T-cell (primary cell): ENCODE measurements around the gene PTEN. TPM values are rescaled to one million over a fixed set of nuclear protein-coding genes. Genes with fewer than 3 reads are reported as not detected.
A peak's percentile ranks its signal among the peaks of the same experiment; 100 is the strongest.
"Not testable (repeated sequence)": the region's sequence is repeated elsewhere in the genome, so short reads cannot be mapped to it uniquely, and the experiment has no call there.

ENCODE experiments used
- ATAC-seq, 4 experiments: fragments of 200-7000 bp in 3 of 4; fragments of 150-1000 bp in 1 of 4; cut with Tn5 transposase; replicated peaks in 1 of 4; 1 replicate in 3 of 4; 2 replicates in 1 of 4; pipeline ENCODE4 v1.10.0; 2021; ENCODE audit warnings: moderate library complexity in 3 of 4, mild to moderate bottlenecking in 2 of 4, moderate number of reproducible peaks in 1 of 4
- CTCF ChIA-PET, 2 donors: fragments of 300-600 bp; sonication (Branson Sonifier 250); formaldehyde crosslinking; loops; one replicate each; lab custom pipeline; 2022; ENCODE audit warnings: antibody characterized with exemption in 2 of 2; lab: Charles Lee
- POLR2A ChIA-PET, 2 donors: fragments of 300-600 bp; sonication (Branson Sonifier 250); formaldehyde crosslinking; loops; one replicate each; lab custom pipeline; 2022; ENCODE audit warnings: antibody characterized with exemption in 2 of 2; lab: Charles Lee
- DNase-seq, 35 experiments: peaks; one replicate each; pipeline versions ENCODE4 v3.0.0 to v3.0.0-alpha.2; 2013 to 2023
- H3K27ac ChIP-seq: one replicate; pipeline ENCODE4 v1.5.1; 2013; ENCODE audit warnings: low read length
- H3K27me3 ChIP-seq, 2 experiments: replicated peaks in 1 of 2; 1 replicate in 1 of 2; 2 replicates in 1 of 2; pipeline versions ENCODE4 v1.6.1 to v1.7.0; 2013; ENCODE audit warnings: low read length in 1 of 2, mixed read lengths in 1 of 2; ENCODE audit not compliant: control insufficient read depth in 2 of 2, insufficient read depth in 2 of 2; ENCODE audit errors: extremely low read depth in 1 of 2
- H3K36me3 ChIP-seq, 2 donors: 1 replicate in 1 of 2; 2 replicates in 1 of 2; pipeline versions ENCODE4 v1.6.1 to v1.7.0; 2013; ENCODE audit warnings: low read length in 1 of 2; ENCODE audit not compliant: control insufficient read depth in 2 of 2, insufficient read depth in 1 of 2; ENCODE audit errors: extremely low read depth in 1 of 2
- H3K4me1 ChIP-seq, 2 experiments: 1 replicate in 1 of 2; 2 replicates in 1 of 2; pipeline versions ENCODE4 v1.6.1 to v1.7.0; 2013; ENCODE audit warnings: low read length in 2 of 2, mixed read lengths in 1 of 2; ENCODE audit not compliant: insufficient read depth in 2 of 2, control insufficient read depth in 1 of 2; ENCODE audit errors: extremely low read depth in 1 of 2
- H3K4me3 ChIP-seq, 2 donors: 1 replicate in 1 of 2; 2 replicates in 1 of 2; pipeline versions ENCODE4 v1.5.1 to v1.7.0; 2013; ENCODE audit warnings: mild to moderate bottlenecking in 2 of 2, low read length in 1 of 2, moderate library complexity in 1 of 2; ENCODE audit not compliant: control insufficient read depth in 1 of 2; ENCODE audit errors: extremely low read depth in 1 of 2
- H3K9me3 ChIP-seq: 2 replicates; pipeline ENCODE4 v1.7.0; 2013
- H3K27ac Mint-ChIP-seq, 2 donors: one replicate each; pipeline ENCODE4 v1.8.0; 2020 to 2021; ENCODE audit warnings: mild to moderate bottlenecking in 2 of 2, mixed read lengths in 2 of 2
- H3K27me3 Mint-ChIP-seq, 2 donors: one replicate each; pipeline ENCODE4 v1.8.0; 2021 to 2022; ENCODE audit warnings: mixed read lengths in 2 of 2
- H3K36me3 Mint-ChIP-seq: one replicate; pipeline ENCODE4 v1.8.0; 2021; ENCODE audit warnings: mixed read lengths
- H3K4me1 Mint-ChIP-seq, 3 donors: one replicate each; pipeline ENCODE4 v1.8.0; 2020 to 2022; ENCODE audit warnings: mixed read lengths in 3 of 3, mild to moderate bottlenecking in 1 of 3
- H3K4me3 Mint-ChIP-seq, 3 donors: one replicate each; pipeline ENCODE4 v1.8.0; 2020 to 2022; ENCODE audit warnings: mild to moderate bottlenecking in 3 of 3, mixed read lengths in 3 of 3, moderate library complexity in 3 of 3
- H3K9me3 Mint-ChIP-seq, 3 donors: one replicate each; pipeline ENCODE4 v1.8.0; 2020 to 2022; ENCODE audit warnings: mixed read lengths in 3 of 3
- WGBS: methylation state at CpG from one replicate; pipeline ENCODE4 v1.1.5; 2013; ENCODE audit warnings: missing lambda C conversion rate; ENCODE audit not compliant: insufficient coverage; 5-methylcytosine and 5-hydroxymethylcytosine counted together
- total RNA-seq, 35 experiments: library from RNA in 6 of 35; stranded (reverse) in 6 of 35; fragments of 120-200 nt in 1 of 35; gene quantifications; one replicate each; pipeline versions ENCODE4 v1.2.1 to v1.2.4 and lab custom pipeline; 2013 to 2026

Gene PTEN
- total RNA-seq, 5 donors from 2014 or later (not counting 1 experiment from before 2014, with no cell fraction given) = 59.9 to 98.7 (median 66.9) TPM

- H3K27me3 Mint-ChIP-seq = no peaks in the 10 kb centered on the region
- 0% methylated on average over 3 of the region's 16 CpGs for WGBS
- H3K4me1 Mint-ChIP-seq = peaks cover 53 to 74% (median 54%) of the 10 kb centered on the region in 3 donors
- H3K4me1 ChIP-seq = peaks cover 16 to 30% of the 10 kb centered on the region in 2 experiments
- no peaks in the 10 kb centered on the region for H3K36me3 ChIP-seq
- peaks cover 11% of the 10 kb centered on the region for H3K36me3 Mint-ChIP-seq
- peak overlapping the region; percentile 84 to 90 for H3K27ac Mint-ChIP-seq
- ChIA-PET POLR2A (interaction anchor here in 1 of 2 donors (0.5 to 0.6 kb wide), 2 partner anchors 49 to 60 kb away, joined by 3 to 4 read pairs; no protein-coding TSS in a partner anchor), CTCF (interaction anchor here in 1 of 2 donors (1.4 kb wide), 1 partner anchor 73 kb away, joined by 4 read pairs; no protein-coding TSS in a partner anchor)
- H3K9me3 Mint-ChIP-seq = no peaks in the 10 kb centered on the region
- H3K4me3 ChIP-seq = peak overlapping the region; percentile 71 to 93
- H3K27me3 ChIP-seq = no peaks in the 10 kb centered on the region
- no peaks in the 10 kb centered on the region for H3K9me3 ChIP-seq
- DNase-seq (peak in 1 of 35 experiments; percentile 32), ATAC-seq (no peak)
- H3K4me3 Mint-ChIP-seq = peak overlapping the region; percentile 95 to 97 (median 95)
- H3K27ac ChIP-seq = peak overlapping the region; percentile 29
These were observed 1.2 kb downstream of the PTEN start for GRCh38 chr10:87864496-87865059.

DNA sequence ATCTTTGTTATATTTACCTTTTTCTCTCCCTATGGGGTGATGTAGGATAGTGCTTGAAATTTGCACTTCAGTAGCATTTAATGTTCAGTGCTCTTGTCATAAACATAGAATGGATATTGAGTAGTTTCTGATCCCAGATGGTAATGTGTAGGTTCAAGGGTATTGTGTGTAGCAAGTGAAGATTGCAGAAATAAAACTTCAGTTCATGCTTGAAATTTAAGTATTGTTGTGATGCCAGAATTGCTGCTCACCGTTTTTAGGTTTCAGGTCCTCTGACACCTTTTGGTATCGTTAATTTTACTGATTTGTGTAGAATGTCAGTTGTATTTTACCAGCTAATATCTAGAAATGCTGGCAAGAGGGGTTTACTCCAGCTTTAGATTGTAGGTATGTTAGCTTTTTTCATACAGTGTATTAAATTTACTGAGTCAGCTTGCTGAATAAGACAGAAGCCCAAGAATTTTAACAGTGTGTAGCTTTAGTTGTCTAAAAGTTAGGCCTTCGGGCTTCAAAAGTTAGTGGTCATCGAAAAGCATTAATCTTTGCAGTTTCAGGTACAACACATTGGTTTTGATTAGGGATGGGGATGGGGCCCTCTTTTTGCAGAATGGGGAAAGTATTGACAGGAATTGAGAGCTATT, 1.9 kb downstream of the PTEN start:
- peak overlapping the region; percentile 84 to 90 for H3K27ac Mint-ChIP-seq
- H3K4me1 Mint-ChIP-seq = peaks cover 55 to 75% (median 56%) of the 10 kb centered on the region in 3 donors
- peaks cover 11% of the 10 kb centered on the region for H3K36me3 Mint-ChIP-seq
- H3K27me3 Mint-ChIP-seq = no peaks in the 10 kb centered on the region
- no peaks in the 10 kb centered on the region for H3K9me3 ChIP-seq
- peak overlapping the region; percentile 71 to 93 for H3K4me3 ChIP-seq
- H3K4me1 ChIP-seq = peaks cover 14 to 37% of the 10 kb centered on the region in 2 experiments
- 3% methylated on average over 3 of the region's 4 CpGs for WGBS
- H3K9me3 Mint-ChIP-seq = no peaks in the 10 kb centered on the region
- POLR2A ChIA-PET = interaction anchor here (0.5 to 0.9 kb wide), 4 partner anchors 9 to 168 kb away, joined by 3 to 4 read pairs (median 3); no protein-coding TSS in a partner anchor
- H3K27ac ChIP-seq = no peak overlapping the region
- no peaks in the 10 kb centered on the region for H3K27me3 ChIP-seq
- ATAC-seq (no peak), DNase-seq (no peak)
- CTCF ChIA-PET = interaction anchor here (0.5 to 1.2 kb wide), 3 partner anchors 12 to 200 kb away, joined by 3 to 19 read pairs (median 3); no protein-coding TSS in a partner anchor
- no peaks in the 10 kb centered on the region for H3K36me3 ChIP-seq
- peak overlapping the region; percentile 95 to 97 (median 95) for H3K4me3 Mint-ChIP-seq

GRCh38 chr10:87866412-87866974, 3.1 kb downstream of the PTEN start:
- no CpG with 5 or more reads among the region's 3 CpGs for WGBS

DNA sequence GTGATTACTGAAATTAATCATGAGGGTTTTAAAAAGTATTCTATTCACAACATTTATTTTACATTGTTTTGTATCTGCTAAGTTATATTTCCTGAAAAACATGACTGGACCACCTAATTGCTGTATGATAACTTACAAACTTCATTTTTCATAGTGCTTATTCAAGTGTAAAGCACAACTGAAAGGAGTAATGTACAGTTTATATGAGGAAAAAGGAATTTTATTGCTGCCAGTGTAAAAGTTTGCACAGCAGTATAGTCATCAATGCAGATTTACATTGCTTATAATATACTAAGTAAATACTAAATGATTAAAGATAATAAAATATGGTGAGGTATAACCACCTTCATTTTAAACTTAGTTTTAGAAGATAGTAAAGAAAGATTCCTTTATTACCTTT, 4.0 kb downstream of the PTEN start:
- Mint-ChIP-seq H3K27me3 (no peaks in the 10 kb centered on the region), H3K27ac (no peak overlapping the region), H3K9me3 (no peaks in the 10 kb centered on the region), H3K36me3 (peaks cover 19% of the 10 kb centered on the region), H3K4me3 (peak overlapping the region; percentile 95 to 97 (median 95)), H3K4me1 (peaks cover 58 to 69% (median 62%) of the 10 kb centered on the region in 3 donors)
- POLR2A ChIA-PET = no interaction called here
- H3K27ac ChIP-seq = no peak overlapping the region
- H3K36me3 ChIP-seq = no peaks in the 10 kb centered on the region
- DNase-seq (no peak), ATAC-seq (no peak)
- no peaks in the 10 kb centered on the region for H3K9me3 ChIP-seq
- CTCF ChIA-PET = no interaction called here
- H3K4me1 ChIP-seq = peaks cover 9 to 32% of the 10 kb centered on the region in 2 experiments
- H3K4me3 ChIP-seq = peak overlapping the region in 1 of 2 donors; percentile 38
- H3K27me3 ChIP-seq = no peaks in the 10 kb centered on the region

More at GRCh38 chr10:87866412-87866974, 3.1 kb downstream of the PTEN start:
- Histone ChIP-seq H3K9me3 (no peaks in the 10 kb centered on the region), H3K4me3 (peak overlapping the region; percentile 38 to 71), H3K36me3 (no peaks in the 10 kb centered on the region), H3K27me3 (no peaks in the 10 kb centered on the region), H3K27ac (no peak overlapping the region), H3K4me1 (peaks cover 14 to 35% of the 10 kb centered on the region in 2 experiments)
- ATAC-seq (no peak), DNase-seq (no peak)
- CTCF ChIA-PET = interaction anchor here (0.6 kb wide), 2 partner anchors 14 to 658 kb away, joined by 3 read pairs; no protein-coding TSS in a partner anchor
- H3K27ac Mint-ChIP-seq = peak overlapping the region in 1 of 2 donors; percentile 62
- peaks cover 55 to 75% (median 57%) of the 10 kb centered on the region in 3 donors for H3K4me1 Mint-ChIP-seq
- peaks cover 19% of the 10 kb centered on the region for H3K36me3 Mint-ChIP-seq
- POLR2A ChIA-PET = interaction anchor here in 1 of 2 donors (0.6 kb wide), 2 partner anchors 116 to 965 kb away, joined by 3 to 4 read pairs; no protein-coding TSS in a partner anchor
- H3K9me3 Mint-ChIP-seq = no peaks in the 10 kb centered on the region
- peak overlapping the region; percentile 95 to 97 (median 95) for H3K4me3 Mint-ChIP-seq
- H3K27me3 Mint-ChIP-seq = no peaks in the 10 kb centered on the region

DNA sequence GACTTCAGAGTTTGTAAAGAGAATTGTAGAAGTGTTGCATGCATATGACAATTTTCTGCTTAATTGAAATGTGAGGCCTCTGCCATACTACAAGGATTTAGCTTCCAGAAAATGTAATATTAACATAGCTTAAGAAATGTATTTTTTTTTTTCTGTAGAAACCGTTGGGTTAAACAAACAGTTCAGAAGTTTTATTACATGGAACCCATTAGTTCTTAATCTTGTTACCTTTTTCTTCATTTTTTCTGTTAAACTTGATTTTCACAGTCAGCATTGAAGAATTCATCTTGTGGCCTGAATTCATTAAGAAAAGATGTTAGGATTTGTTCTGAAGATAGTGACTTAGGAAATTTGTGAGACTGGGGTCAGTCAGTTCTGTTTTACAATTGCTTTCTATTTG, 4.9 kb downstream of the PTEN start:
- no peak overlapping the region for H3K27ac ChIP-seq
- H3K4me1 ChIP-seq = peaks cover 14 to 32% of the 10 kb centered on the region in 2 experiments
- ChIA-PET CTCF (interaction anchor here in 1 of 2 donors (0.8 kb wide), 1 partner anchor 15 kb away, joined by 3 read pairs; no protein-coding TSS in a partner anchor), POLR2A (interaction anchor here in 1 of 2 donors (0.5 to 0.7 kb wide), 4 partner anchors 51 to 70 kb away, joined by 3 to 8 read pairs (median 3); no protein-coding TSS in a partner anchor)
- no peak overlapping the region for H3K4me3 ChIP-seq
- H3K36me3 ChIP-seq = no peaks in the 10 kb centered on the region
- peak overlapping the region; percentile 73 to 95 (median 75) for H3K4me3 Mint-ChIP-seq
- H3K27me3 Mint-ChIP-seq = no peaks in the 10 kb centered on the region
- no peak for DNase-seq
- peaks cover 19% of the 10 kb centered on the region for H3K36me3 Mint-ChIP-seq
- no peaks in the 10 kb centered on the region for H3K9me3 ChIP-seq
- H3K27ac Mint-ChIP-seq = peak overlapping the region; percentile 31 to 72
- H3K9me3 Mint-ChIP-seq = no peaks in the 10 kb centered on the region
- WGBS = no CpG with 5 or more reads among the region's 1 CpG
- ATAC-seq = no peak
- H3K27me3 ChIP-seq = no peaks in the 10 kb centered on the region
- peaks cover 67 to 73% (median 70%) of the 10 kb centered on the region in 3 donors for H3K4me1 Mint-ChIP-seq

DNA sequence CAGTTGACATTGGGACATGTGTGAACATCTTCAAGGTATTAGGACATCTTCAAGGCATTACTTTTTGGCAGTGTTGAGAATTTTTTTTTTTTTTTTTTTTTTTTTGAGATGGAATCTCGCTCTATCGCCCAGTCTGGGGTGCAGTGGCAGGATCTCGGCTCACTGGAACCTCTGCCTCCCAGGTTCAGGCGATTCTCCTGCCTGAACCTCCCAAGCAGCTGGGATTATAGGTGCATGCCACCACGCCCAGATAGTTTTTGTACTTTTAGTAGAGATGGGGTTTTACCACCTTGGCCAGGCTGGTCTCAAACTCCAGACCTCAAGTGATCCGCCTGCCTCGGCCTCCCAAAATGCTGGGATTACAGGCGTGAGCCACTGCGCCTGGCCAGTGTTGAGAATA, 5.7 kb downstream of the PTEN start:
- H3K27me3 ChIP-seq, H3K4me3 ChIP-seq, H3K27ac ChIP-seq, H3K36me3 ChIP-seq, H3K27ac Mint-ChIP-seq, DNase-seq, ATAC-seq, H3K27me3 Mint-ChIP-seq, H3K9me3 ChIP-seq, H3K9me3 Mint-ChIP-seq: not testable (repeated sequence)
- peak overlapping the region; percentile 37 to 95 (median 75) for H3K4me3 Mint-ChIP-seq
- H3K4me1 ChIP-seq = peaks cover 14 to 38% of the 10 kb centered on the region in 2 experiments
- POLR2A ChIA-PET = interaction anchor here (0.6 kb wide), 2 partner anchors 518 to 520 kb away, joined by 3 read pairs; no protein-coding TSS in a partner anchor
- CTCF ChIA-PET = interaction anchor here in 1 of 2 donors (1.0 kb wide), 1 partner anchor 245 kb away, joined by 3 read pairs; no protein-coding TSS in a partner anchor
- 83% methylated on average over 4 of the region's 9 CpGs for WGBS
- peaks cover 19% of the 10 kb centered on the region for H3K36me3 Mint-ChIP-seq
- peaks cover 75 to 82% (median 79%) of the 10 kb centered on the region in 3 donors for H3K4me1 Mint-ChIP-seq
